Kidney (tissue), 14 donors: ENCODE data around the gene CAPZB. TPM values are rescaled to one million over a fixed set of nuclear protein-coding genes. Genes with fewer than 3 reads are reported as not detected.

Experiments
- DNase-seq, 5 donors: peaks; one replicate each; pipeline ENCODE4 v3.0.0-alpha.2; 2013 to 2020
- FAIRE-seq: peaks from 2 replicates; lab custom pipeline; 2012; peaks lifted over from hg19 to GRCh38; lab: Jason Lieb, UNC
- H3K27ac ChIP-seq, 2 donors: one replicate each; pipeline ENCODE4 v1.7.0; 2013; ENCODE audit warnings: low read depth in 2 of 2, low read length in 2 of 2, inconsistent platforms in 1 of 2
- H3K27me3 ChIP-seq: one replicate; pipeline ENCODE4 v1.7.1; 2013; ENCODE audit warnings: low read length, inconsistent platforms; ENCODE audit not compliant: control insufficient read depth, insufficient read depth
- H3K36me3 ChIP-seq, 3 donors: one replicate each; pipeline versions ENCODE4 v1.7.0 to v1.7.1; 2013; ENCODE audit warnings: low read length in 3 of 3, control low read depth in 1 of 3, inconsistent platforms in 1 of 3; ENCODE audit not compliant: insufficient read depth in 3 of 3, control insufficient read depth in 2 of 3
- H3K4me1 ChIP-seq, 3 donors: one replicate each; pipeline versions ENCODE4 v1.7.0 to v1.7.1; 2013; ENCODE audit warnings: low read length in 3 of 3, inconsistent platforms in 1 of 3, low read depth in 1 of 3; ENCODE audit not compliant: control insufficient read depth in 2 of 3, insufficient read depth in 2 of 3
- H3K4me3 ChIP-seq, 3 donors: one replicate each; pipeline versions ENCODE4 v1.7.0 to v1.8.1; 2013; ENCODE audit warnings: low read length in 3 of 3, control low read depth in 1 of 3, inconsistent platforms in 1 of 3
- H3K9ac ChIP-seq, 3 donors: one replicate each; pipeline versions ENCODE4 v1.7.0 to v1.7.1; 2013; ENCODE audit warnings: low read length in 3 of 3, control low read depth in 1 of 3, inconsistent platforms in 1 of 3
- H3K9me3 ChIP-seq, 3 donors: one replicate each; pipeline versions ENCODE4 v1.7.0 to v1.7.1; 2013; ENCODE audit warnings: low read length in 3 of 3, control low read depth in 1 of 3, inconsistent platforms in 1 of 3; ENCODE audit not compliant: control insufficient read depth in 2 of 3, insufficient read depth in 1 of 3
- intact Hi-C: fragments of 100-400 bp; cut with DNase I; formaldehyde crosslinking; loops from one replicate; pipeline ENCODE4 v1.11.1; 2022
- polyA plus RNA-seq: library from polyadenylated mRNA; stranded (reverse); fragments of 350-450 nt; fragmentation: Illumina TruSeq; extraction: RNeasy Lipid Tissue Mini Kit (QIAGEN cat#74804); gene quantifications from one replicate; pipeline ENCODE4 v1.2.3, GENCODE V29; 2014; ENCODE audit warnings: low read depth, low replicate concordance; ENCODE audit not compliant: insufficient read depth
- total RNA-seq: library from RNA; stranded (reverse); fragmentation: NEBNext Ultra II Directional; extraction: Animal tissue kit (Norgen Biotek cat#: 25700); gene quantifications from one replicate; pipeline ENCODE4 v1.2.1, GENCODE V29; 2021
- TF ChIP-seq, protein P1 (sequence below): IDR thresholded peaks from 3 replicates; pipeline ENCODE4 v1.5.1; 2012; ENCODE audit warnings: mild to moderate bottlenecking, moderate library complexity, borderline replicate concordance; ENCODE audit not compliant: insufficient read depth; ENCODE audit errors: extremely low read depth
- donor health status: control.
- donor health status: control.
- donor health status: control.
- donor health status: control.
- donor health status: control.
- donor health status: DM: yes; HTN: yes; CAD: no.
- donor health status: Normal renal cell carcinoma (clear cell type).

CAPZB gene
- total and polyA plus RNA-seq, 2 donors from 2014 or later = 253 to 265 TPM

DNA sequence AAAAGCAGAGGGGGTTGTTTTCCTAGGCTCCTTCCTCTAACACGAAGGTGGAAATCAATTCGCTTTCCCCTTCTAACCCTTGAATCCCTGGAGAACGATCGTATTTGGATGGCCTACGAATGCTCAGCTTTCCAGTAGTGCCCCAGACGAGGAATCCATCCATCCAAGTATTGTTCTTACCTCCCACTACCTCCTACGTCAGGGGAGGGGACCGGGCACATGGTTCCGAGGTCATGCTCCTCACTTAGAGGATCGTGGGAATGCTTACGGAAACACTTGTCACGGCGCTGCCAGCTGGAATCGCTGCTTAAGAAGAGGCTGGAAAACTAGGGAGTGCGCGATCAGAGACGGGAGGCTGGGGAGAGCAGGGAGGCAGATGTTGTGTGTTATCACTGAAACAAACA, 47.4 kb downstream of the CAPZB start:
- peaks cover 9 to 49% (median 46%) of the 10 kb centered on the region in 3 donors for H3K4me1 ChIP-seq
- H3K4me3 ChIP-seq = peak overlapping the region in 1 of 3 donors; percentile 21
- peak overlapping the region; percentile 47 to 68 for H3K27ac ChIP-seq
- H3K9ac ChIP-seq = peak overlapping the region in 1 of 3 donors; percentile 7
- peak; percentile 66 to 94 (median 87) for DNase-seq
- FAIRE-seq = no peak
- no peaks in the 10 kb centered on the region for H3K9me3 ChIP-seq
- TF ChIP-seq, protein P1, sequence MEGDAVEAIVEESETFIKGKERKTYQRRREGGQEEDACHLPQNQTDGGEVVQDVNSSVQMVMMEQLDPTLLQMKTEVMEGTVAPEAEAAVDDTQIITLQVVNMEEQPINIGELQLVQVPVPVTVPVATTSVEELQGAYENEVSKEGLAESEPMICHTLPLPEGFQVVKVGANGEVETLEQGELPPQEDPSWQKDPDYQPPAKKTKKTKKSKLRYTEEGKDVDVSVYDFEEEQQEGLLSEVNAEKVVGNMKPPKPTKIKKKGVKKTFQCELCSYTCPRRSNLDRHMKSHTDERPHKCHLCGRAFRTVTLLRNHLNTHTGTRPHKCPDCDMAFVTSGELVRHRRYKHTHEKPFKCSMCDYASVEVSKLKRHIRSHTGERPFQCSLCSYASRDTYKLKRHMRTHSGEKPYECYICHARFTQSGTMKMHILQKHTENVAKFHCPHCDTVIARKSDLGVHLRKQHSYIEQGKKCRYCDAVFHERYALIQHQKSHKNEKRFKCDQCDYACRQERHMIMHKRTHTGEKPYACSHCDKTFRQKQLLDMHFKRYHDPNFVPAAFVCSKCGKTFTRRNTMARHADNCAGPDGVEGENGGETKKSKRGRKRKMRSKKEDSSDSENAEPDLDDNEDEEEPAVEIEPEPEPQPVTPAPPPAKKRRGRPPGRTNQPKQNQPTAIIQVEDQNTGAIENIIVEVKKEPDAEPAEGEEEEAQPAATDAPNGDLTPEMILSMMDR = no peak
- H3K27me3 ChIP-seq = no peaks in the 10 kb centered on the region
- intact Hi-C loops = no loop called here
- no peaks in the 10 kb centered on the region for H3K36me3 ChIP-seq

GRCh38 chr1:19436716-19437476, 48.4 kb downstream of the CAPZB start:
- Histone ChIP-seq H3K9me3 (no peaks in the 10 kb centered on the region), H3K4me1 (peaks cover 9 to 52% (median 46%) of the 10 kb centered on the region in 3 donors), H3K27ac (peak overlapping the region; percentile 47 to 68), H3K9ac (peak overlapping the region in 1 of 3 donors; percentile 7), H3K36me3 (no peaks in the 10 kb centered on the region), H3K27me3 (no peaks in the 10 kb centered on the region), H3K4me3 (no peak overlapping the region)
- TF ChIP-seq, protein P1 = no peak
- DNase-seq (peak in 4 of 5 donors; percentile 31 to 81 (median 54)), FAIRE-seq (no peak)
- intact Hi-C loops = no loop called here

DNA sequence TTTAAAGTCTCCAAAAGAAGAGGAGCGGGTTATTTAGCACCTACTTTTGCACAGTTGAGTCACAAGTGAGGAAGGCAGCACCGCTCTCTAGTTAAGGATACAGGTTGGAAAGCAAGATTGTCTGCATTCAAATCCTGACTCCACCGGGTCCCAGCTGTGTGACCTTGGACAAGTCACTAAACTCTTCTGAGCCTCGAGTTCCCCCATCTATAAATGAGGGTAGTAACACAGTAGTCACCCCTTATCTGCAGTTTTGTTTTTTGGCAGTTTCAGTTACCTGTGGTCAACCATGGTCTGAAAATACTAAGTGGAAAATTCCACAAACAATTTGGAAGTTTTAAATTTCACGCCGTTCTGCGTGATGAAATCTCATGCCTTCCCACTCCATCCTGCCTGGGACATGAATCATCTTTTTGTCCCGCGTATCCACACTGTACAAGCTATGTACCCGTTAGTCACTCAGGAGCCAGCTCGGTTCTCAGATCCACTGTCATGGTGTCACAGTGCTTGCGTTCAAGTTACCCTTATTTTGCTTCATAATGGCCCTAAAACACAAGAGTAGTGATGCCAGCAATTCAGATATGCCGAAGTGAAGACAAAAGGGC, 49.4 kb downstream of the CAPZB start:
- TF ChIP-seq, protein P1 = no peak
- H3K9ac ChIP-seq = no peak overlapping the region
- H3K36me3 ChIP-seq = no peaks in the 10 kb centered on the region
- intact Hi-C loops = no loop called here
- no peak for DNase-seq
- H3K27ac ChIP-seq = peak overlapping the region; percentile 38 to 68
- H3K27me3 ChIP-seq = no peaks in the 10 kb centered on the region
- no peak overlapping the region for H3K4me3 ChIP-seq
- no peaks in the 10 kb centered on the region for H3K9me3 ChIP-seq
- no peak for FAIRE-seq
- H3K4me1 ChIP-seq = peaks cover 9 to 54% (median 46%) of the 10 kb centered on the region in 3 donors
